GM21360 (cell line): ENCODE data around the gene PDK1.
"Not testable (repeated sequence)": the region's sequence is repeated elsewhere in the genome, so short reads cannot be mapped to it uniquely, and the experiment has no call there.

Experiments
- ATAC-seq: cut with Tn5 transposase; IDR thresholded peaks from one replicate; pipeline ENCODE4 v1.9.1; 2021; ENCODE audit warnings: mild to moderate bottlenecking, moderate library complexity; ENCODE audit not compliant: unreplicated experiment

PDK1 gene

DNA sequence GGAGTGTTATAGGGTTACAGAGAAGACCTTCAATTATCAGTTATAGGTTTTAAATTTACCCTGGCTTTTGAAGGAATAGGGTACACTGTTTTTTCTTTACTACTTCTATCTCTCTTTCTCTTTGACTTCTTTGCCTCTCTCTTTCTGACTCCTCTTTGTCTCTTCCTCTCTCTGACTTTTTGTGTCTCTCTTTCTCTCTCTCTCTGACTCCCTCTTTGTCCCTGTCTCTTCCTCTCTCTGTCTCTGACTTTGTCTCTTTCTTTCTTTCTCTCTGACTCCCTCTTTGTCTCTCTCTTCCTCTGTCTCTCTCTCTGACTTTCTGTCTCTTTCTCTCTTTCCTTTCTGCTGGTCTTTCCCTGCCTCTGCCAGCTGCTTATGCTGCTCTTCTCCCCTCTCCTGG is 36.3 kb downstream of the PDK1 start:
- not testable (repeated sequence) for ATAC-seq

GRCh38 chr2:172596776-172597175 is 40.9 kb downstream of the PDK1 start:
- no peak for ATAC-seq

- ATAC-seq: no peak
Observed at GRCh38 chr2:172597176-172597842, 41.4 kb downstream of the PDK1 start.

DNA sequence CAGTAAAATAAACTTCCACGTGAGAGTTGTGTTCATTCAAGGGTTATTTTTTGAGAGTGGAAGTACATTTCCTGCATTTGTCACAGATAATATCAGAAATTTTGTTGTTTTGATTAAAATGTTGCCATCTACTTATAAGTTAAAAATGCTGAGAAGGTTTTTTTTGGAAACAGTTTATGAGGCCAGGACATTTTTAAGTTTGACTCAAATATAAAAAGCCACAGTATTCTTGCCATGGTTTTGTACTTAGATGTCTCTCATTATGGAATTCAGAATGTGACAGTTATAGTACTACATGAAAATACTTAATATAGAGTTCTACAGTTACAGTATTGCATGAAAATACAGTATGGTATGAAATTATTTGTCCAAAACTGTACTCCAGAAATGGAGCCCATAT is 44.1 kb downstream of the PDK1 start:
- no peak for ATAC-seq

DNA sequence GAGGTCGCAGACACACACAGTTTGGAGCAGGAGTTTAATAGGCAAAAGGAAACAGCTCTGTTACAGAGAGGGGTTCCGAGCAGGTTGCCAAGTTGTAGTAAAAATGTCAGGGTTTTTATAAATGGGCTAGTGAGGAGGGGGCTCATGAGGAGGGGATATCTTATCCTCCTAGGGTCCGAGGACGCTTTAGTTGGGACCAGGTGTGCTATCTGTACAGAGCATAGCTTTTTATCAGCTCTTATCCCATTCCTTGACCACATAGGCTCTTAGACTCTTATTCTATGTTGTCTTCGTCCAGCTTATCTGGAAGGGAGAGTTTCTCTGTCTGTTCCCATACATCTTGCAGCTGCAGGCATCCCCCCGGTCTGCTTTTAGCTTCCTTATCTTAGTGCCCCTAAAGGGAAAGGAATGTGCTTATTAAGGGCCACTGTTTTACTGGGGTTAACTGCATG is 44.7 kb downstream of the PDK1 start:
- no peak for ATAC-seq

DNA sequence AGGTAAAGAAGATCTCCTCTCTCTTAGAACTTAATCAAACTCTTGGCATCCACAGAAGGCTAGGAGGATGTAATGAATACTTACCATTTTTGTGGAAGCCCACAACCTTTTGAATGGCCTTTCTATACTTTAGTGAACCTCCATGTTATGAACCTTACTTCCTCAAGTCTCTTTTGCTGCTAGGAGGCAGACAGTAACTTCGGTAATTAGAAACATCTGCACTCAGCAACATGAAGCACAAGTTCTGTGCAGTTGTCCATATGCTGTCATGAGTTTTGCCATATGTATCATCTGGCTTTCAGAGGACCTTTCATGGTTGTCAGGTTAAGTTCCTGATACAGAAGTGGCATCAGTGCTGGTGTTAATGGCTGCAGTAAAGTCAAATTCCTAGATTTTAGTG is 50.4 kb downstream of the PDK1 start:
- no peak for ATAC-seq

DNA sequence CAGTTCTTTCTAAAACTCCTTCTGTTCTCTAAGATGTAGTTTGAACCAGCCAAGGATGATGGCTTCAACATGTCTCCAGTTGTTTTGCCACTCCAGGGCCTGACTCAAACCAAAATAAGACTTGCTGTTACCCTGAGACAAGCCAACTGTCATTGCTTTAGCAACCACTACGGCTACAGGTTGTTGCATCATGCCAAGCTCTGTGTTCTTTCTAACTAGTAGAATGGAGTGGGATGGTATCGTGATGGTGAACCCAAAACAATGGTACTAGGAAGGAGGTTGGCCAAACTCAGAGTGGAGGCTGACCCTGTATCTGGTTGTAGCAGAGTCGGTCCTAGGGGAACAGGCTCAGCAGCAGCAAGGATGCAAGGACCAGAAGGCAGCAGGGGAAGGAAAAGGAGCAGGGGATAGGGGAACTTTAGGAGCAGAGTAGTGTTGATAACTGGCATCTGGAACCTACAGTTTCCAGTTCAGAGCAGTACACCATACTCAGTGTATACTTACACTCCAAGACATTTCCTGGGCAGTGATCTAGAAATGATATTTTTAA is 51.6 kb downstream of the PDK1 start:
- ATAC-seq: no peak

DNA sequence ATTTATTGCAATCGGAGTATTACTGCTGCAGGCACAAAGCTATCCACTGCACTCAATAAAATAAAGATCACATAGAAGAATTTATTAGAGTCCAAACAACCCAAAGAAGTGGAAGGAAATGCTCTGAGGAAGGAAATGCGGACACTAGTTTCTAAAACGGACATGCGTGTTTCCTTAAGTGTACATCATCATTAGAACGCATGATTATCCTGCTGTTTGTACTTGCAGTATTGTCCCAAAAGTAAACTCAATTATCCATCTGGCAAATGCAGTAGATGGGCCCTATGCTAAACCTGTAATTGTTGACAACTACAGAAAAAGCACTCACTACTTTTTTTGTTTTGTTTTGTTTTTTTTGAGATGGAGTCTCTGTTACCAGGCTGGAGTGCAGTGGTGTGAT is 53.6 kb downstream of the PDK1 start:
- no peak for ATAC-seq

DNA sequence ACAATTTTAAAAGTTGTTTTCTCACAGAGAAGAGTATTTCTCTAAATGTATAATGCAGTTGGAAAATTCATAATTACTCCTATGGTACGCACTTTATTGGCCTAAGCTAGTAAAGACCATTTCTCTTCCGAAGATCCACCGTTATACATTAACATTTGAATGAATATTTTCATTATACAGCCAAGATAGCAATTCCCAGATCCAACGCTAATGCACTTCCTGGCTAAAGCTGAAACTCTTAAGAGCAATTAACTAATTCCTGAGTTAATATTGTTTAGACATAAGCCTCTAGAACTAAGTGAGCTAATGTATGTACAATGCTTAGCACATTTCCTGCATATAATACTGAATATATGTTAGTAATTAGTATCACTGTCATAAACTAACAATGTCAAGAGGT is 56.2 kb downstream of the PDK1 start:
- ATAC-seq: no peak

DNA sequence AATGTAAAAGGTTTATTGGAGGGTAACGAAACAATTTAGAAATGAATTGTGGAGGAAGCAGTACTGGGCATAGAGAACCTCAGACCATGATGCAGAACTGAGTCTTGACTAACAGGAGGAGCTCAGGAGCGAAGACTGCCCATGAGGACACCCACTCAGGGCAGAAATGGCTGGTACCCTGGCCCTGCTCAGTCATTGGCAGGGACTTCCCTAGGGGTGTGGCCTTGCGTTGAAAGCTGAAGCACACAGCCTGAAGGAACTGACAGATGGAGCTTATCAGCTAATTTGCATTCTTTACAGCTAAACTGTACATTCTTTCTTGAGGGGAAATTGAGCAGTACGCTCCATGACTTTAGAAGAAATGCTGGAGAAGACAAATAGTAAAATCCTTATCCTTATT is 57.1 kb downstream of the PDK1 start:
- ATAC-seq: no peak

DNA sequence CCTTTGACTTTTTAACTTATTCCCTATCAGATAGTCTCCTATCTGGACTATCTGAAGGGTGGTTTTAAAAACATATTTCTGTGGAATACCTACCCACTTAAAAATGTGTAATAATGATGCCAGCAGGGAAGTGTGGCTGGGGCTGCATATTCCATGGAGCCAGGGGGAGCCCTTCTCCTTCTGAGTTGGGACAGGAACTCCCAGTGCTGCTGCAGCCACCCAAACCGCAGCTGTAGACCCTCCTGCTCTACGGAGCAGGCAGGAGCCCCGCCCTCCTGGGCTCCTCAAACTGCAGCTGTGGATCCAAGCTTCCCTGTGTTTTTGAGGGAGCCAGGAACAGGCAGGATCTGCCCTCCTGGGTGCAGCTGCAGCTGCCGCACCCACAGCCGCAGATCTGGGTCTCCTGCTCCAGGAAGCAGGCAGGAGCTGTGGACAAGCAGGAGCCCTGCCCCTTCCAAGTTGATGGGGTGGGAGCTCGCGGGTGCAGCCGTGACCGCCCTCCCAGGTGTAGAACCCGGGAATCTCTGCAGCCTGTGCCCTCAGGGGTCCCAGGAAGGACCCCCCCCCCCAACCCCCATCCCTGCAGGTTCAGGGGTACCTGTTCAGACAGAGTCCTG is 57.8 kb downstream of the PDK1 start:
- ATAC-seq: no peak

DNA sequence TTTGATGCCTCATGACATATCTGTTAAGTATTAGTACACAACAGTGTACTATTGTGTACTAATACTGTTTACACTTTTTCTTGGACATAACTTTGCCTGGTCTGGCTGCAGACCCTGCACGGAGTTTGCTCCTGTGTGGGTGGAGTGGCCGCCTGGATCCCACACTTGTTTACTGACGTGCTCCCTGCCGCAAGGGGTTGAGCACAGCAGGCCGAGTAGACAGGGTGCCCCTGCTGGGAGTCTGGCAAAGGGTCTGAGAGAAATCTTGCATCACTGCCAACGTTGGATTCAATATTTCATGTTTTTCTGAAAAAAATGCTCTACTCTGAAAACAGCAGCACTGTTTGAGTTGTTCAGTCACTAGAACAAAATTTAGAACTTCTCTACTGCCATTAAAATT is 59.0 kb downstream of the PDK1 start:
- no peak for ATAC-seq

DNA sequence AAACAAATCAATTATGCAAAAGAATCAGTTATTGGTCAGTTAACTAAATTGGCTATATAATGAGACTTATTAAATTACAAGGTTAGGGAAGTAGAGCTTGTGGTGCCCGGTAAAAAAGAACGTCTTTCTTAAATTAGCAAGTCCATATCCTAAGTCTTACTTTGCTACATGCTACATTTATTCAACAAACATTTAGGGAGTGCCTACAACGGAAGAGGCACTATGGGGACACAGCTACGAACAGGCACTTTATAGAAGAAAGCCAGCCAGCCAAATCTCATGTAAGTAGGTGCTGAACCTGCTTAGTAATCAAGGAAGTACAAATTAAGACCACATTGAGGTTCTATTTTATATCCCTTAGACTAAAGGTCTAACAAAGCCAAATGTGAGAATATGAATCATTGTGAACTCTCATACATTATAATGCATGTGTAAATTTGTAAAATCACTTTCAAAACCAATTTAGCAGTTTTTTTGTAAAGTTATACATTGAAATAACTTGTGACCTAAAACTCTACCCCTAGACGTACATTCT is 59.9 kb downstream of the PDK1 start:
- no peak for ATAC-seq

DNA sequence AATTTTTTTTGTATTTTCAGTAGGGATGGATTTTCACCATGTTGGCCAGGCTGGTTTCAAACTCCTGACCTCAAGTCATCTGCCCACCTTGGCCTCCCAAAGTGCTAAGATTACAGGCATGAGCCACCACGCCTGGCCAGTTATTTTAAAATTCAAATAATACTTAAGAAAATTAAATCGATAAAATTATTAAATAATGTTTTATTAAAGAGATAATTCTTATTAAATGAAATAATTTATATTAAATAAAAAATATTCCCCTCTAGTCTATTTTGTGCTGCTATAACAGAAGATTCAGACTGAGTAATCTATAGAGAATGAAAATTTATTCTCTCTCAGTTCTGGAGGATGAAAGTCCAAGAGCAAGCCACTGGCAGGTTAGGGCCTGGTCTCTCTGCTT is 61.2 kb downstream of the PDK1 start:
- ATAC-seq: no peak

GRCh38 chr2:172623249-172623965 is 67.5 kb downstream of the PDK1 start:
- ATAC-seq: no peak

- no peak for ATAC-seq
Observed at GRCh38 chr2:172624996-172625395, 69.1 kb downstream of the PDK1 start.

- no peak for ATAC-seq
Observed at GRCh38 chr2:172627181-172627580, 71.3 kb downstream of the PDK1 start.

DNA sequence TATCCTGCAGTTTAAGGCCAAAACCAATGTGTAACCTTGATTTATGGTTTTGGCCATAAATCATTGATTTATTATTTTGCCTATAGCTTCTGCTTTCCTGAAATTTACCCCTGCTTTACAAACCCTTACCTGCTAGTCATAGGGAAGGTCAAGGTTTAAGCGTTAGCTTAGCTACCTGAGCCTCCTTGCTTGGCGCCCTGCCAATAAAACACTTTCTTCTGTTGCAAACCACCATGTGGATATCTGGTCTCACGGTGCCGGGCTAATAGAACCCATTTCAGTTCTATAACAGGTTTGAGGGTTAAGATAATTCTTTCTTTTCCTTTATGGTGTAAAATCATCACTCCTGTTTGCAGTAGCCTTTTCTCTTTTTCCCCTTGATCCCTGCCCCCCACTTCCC is 72.2 kb downstream of the PDK1 start:
- ATAC-seq: no peak

DNA sequence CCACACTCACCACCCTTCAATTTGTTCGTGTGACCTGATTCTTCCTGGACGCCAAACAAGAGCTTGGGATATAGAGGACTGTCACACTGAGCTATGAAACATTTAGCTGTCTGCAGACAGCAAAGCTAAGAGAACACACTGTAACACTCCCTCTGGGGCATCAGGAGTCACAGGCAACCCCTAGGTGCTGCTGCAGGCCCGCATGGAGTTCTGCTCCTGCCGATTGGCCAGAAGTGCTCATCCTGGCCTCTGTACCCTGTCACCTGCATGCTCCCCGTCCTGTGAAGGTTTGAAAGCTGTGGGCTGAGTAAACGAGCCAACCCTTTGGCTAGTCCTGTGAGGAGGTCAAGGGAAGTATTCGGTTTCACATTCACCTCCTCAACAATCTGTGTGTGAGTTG is 73.7 kb downstream of the PDK1 start:
- no peak for ATAC-seq

- ATAC-seq: no peak
Observed at GRCh38 chr2:172630181-172630580, 74.3 kb downstream of the PDK1 start.

DNA sequence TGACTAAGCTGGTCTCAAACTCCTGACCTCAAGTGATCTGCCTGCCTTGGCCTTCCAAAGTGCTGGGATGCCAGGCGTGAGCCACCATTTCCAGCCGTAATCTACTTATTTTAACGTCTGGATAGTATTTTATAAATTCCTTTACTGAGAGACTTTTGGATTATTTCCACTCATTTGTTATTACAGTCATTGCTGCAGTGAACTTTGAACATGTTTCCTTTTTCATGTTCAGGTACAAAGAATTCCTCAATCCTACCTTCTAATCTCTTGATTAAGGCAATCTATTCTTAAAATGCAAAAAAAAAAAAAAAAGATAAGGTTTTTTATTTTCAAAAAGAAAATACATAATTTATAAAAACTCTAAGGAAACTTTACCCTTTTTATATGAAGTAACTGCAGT is 78.6 kb downstream of the PDK1 start:
- no peak for ATAC-seq

- ATAC-seq: no peak
Observed at GRCh38 chr2:172635548-172635947, 79.7 kb downstream of the PDK1 start.
